Activated CD8-positive, alpha-beta memory T cell treated with anti-CD3 and anti-CD28 coated beads for 1 hour (primary cell): ENCODE data around the gene OSTM1.

Source experiments
- DNase-seq, 2 donors: peaks; one replicate each; pipeline ENCODE4 v3.0.0-alpha.2; 2020; ENCODE audit warnings: low read depth in 1 of 2; ENCODE audit errors: extremely low read depth in 1 of 2

The OSTM1 gene

GRCh38 chr6:108102965-108103364 is 28.4 kb upstream of the OSTM1 start:
- no peak for DNase-seq

GRCh38 chr6:108100003-108100402 is 25.5 kb upstream of the OSTM1 start:
- DNase-seq = no peak

GRCh38 chr6:108097882-108098281 is 23.3 kb upstream of the OSTM1 start:
- no peak for DNase-seq

- DNase-seq = no peak
Observed at GRCh38 chr6:108093781-108094300, 19.3 kb upstream of the OSTM1 start.

- no peak for DNase-seq
Observed at GRCh38 chr6:108091288-108091687, 16.7 kb upstream of the OSTM1 start.

- no peak for DNase-seq
Observed at GRCh38 chr6:108083349-108083748, 8.8 kb upstream of the OSTM1 start.

- no peak for DNase-seq
Observed at GRCh38 chr6:108082539-108082938, 8.0 kb upstream of the OSTM1 start.

- no peak for DNase-seq
Observed at GRCh38 chr6:108080010-108080780, 5.7 kb upstream of the OSTM1 start.

- no peak for DNase-seq
Observed at GRCh38 chr6:108078191-108078590, 3.6 kb upstream of the OSTM1 start.

- peak; percentile 1 to 15 for DNase-seq
Observed at GRCh38 chr6:108074057-108074358, 533 bp downstream of the OSTM1 start.

- DNase-seq = no peak
Observed at GRCh38 chr6:108071736-108072276, 2.7 kb downstream of the OSTM1 start.

GRCh38 chr6:108068618-108069017 is 5.9 kb downstream of the OSTM1 start:
- peak in 1 of 2 donors; percentile 8 for DNase-seq

- no peak for DNase-seq
Observed at GRCh38 chr6:108068182-108068581, 6.4 kb downstream of the OSTM1 start.

- no peak for DNase-seq
Observed at GRCh38 chr6:108052706-108053105, 21.8 kb downstream of the OSTM1 start.

GRCh38 chr6:108051481-108051880 is 23.1 kb downstream of the OSTM1 start:
- no peak for DNase-seq

- DNase-seq = no peak
Observed at GRCh38 chr6:108039681-108040080, 34.9 kb downstream of the OSTM1 start.

GRCh38 chr6:108036884-108037283 is 37.7 kb downstream of the OSTM1 start:
- no peak for DNase-seq

- DNase-seq = no peak
Observed at GRCh38 chr6:108031968-108032367, 42.6 kb downstream of the OSTM1 start.

GRCh38 chr6:108030211-108030610 is 44.3 kb downstream of the OSTM1 start:
- DNase-seq = no peak

GRCh38 chr6:108029226-108029921 is 45.2 kb downstream of the OSTM1 start:
- DNase-seq = no peak

GRCh38 chr6:108027594-108027993 is 46.9 kb downstream of the OSTM1 start:
- no peak for DNase-seq

GRCh38 chr6:108027056-108027455 is 47.5 kb downstream of the OSTM1 start:
- no peak for DNase-seq
